K562 (cell line): ENCODE results near the gene ATMIN. TPM values are rescaled to one million over a fixed set of nuclear protein-coding genes. Genes with fewer than 3 reads are reported as not detected.

Experiments used
- ATAC-seq: fragments of 200-7000 bp; cut with Tn5 transposase; 3 replicates; pipeline ENCODE4 v1.9.1; 2020; ENCODE audit warnings: moderate library complexity
- BruUV-seq: library from RNA; stranded (reverse); fragments of 400-500 nt; replicated peaks from 2 replicates; lab custom pipeline; 2021; lab: Mats Ljungman, UMichigan
- CTCF ChIA-PET: fragments of 300-600 bp; formaldehyde crosslinking; extraction: SDS; loops from one replicate; lab custom pipeline; 2021; ENCODE audit warnings: low intra/inter-chr PET ratio; lab: Yijun Ruan, JAX
- POLR2A ChIA-PET: fragments of 300-600, 350-650 bp; sonication (Branson Sonifier 250); formaldehyde crosslinking; extraction: SDS; loops from one replicate; lab custom pipeline; 2021; ENCODE audit warnings: antibody characterized with exemption, inconsistent platforms; lab: Yijun Ruan, JAX
- DNase-seq, 4 experiments: peaks; one replicate each; pipeline versions ENCODE4 v3.0.0 to v3.0.0-alpha.2; 2011 to 2018; ENCODE audit warnings: low spot score in 3 of 4, mixed read lengths in 3 of 4; ENCODE audit errors: extremely low read depth in 1 of 4
- FAIRE-seq: peaks from 2 replicates; lab custom pipeline; 2011; peaks lifted over from hg19 to GRCh38; lab: Jason Lieb, UNC
- H2AFZ ChIP-seq: 2 replicates; pipeline ENCODE4 v1.6.0; 2011; ENCODE audit warnings: low read depth, low read length, control low read depth, inconsistent platforms
- H3K27ac ChIP-seq: fragments of 200-600 bp; 3 replicates; pipeline ENCODE4 v1.8.0; 2011; ENCODE audit warnings: low read depth, mild to moderate bottlenecking, control low read depth, inconsistent platforms, low read length, moderate library complexity, mixed read lengths; ENCODE audit errors: extremely low read depth
- H3K27me3 ChIP-seq, 2 experiments: fragments of 300-600 bp in 1 of 2; 2 replicates in 1 of 2; 3 replicates in 1 of 2; pipeline versions ENCODE4 v1.6.0 to v1.8.0; 2011; ENCODE audit warnings: inconsistent platforms in 2 of 2, low read length in 2 of 2, mild to moderate bottlenecking in 1 of 2, mixed read lengths in 1 of 2, moderate library complexity in 1 of 2; ENCODE audit not compliant: control insufficient read depth in 2 of 2, insufficient read depth in 2 of 2
- H3K36me3 ChIP-seq: fragments of 300-600 bp; 3 replicates; pipeline ENCODE4 v1.8.0; 2011; ENCODE audit warnings: mild to moderate bottlenecking, low read length, inconsistent platforms; ENCODE audit not compliant: control insufficient read depth, insufficient read depth
- H3K4me1 ChIP-seq, 2 experiments: fragments of 200-600 bp in 1 of 2; replicated peaks in 1 of 2; 2 replicates in 1 of 2; 3 replicates in 1 of 2; pipeline versions ENCODE4 v1.5.1 to v1.8.0; 2011; ENCODE audit warnings: inconsistent platforms in 2 of 2, low read length in 2 of 2, mild to moderate bottlenecking in 1 of 2, mixed read lengths in 1 of 2, moderate library complexity in 1 of 2; ENCODE audit not compliant: control insufficient read depth in 2 of 2, insufficient read depth in 2 of 2
- H3K4me2 ChIP-seq: 2 replicates; pipeline ENCODE4 v1.6.1; 2011; ENCODE audit warnings: low read length, control low read depth, inconsistent platforms, mixed read lengths; ENCODE audit not compliant: insufficient read depth
- H3K4me3 ChIP-seq: fragments of 200-600 bp; sonication (generic), shearing (Covaris generic); 2 replicates; pipeline ENCODE4 v1.5.1; 2016; ENCODE audit warnings: control low read depth, inconsistent platforms
- H3K79me2 ChIP-seq: fragments of 200-600 bp; 3 replicates; pipeline ENCODE4 v1.8.0; 2011; ENCODE audit warnings: low read length, inconsistent platforms; ENCODE audit not compliant: control insufficient read depth, insufficient read depth
- H3K9ac ChIP-seq, 2 experiments: 2 replicates each; pipeline versions ENCODE4 v1.6.0 to v1.6.1; 2011; ENCODE audit warnings: low read depth in 2 of 2, low read length in 2 of 2, control low read depth in 1 of 2, inconsistent platforms in 1 of 2, mild to moderate bottlenecking in 1 of 2, mixed read lengths in 1 of 2; ENCODE audit not compliant: insufficient read depth in 1 of 2
- H3K9me1 ChIP-seq: one replicate; pipeline ENCODE4 v1.6.0; 2011; ENCODE audit warnings: inconsistent platforms, mild to moderate bottlenecking, low read length, moderate library complexity; ENCODE audit not compliant: control insufficient read depth, insufficient read depth
- H3K9me3 ChIP-seq: replicated peaks from 2 replicates; pipeline ENCODE4 v1.5.1; 2011; ENCODE audit warnings: low read depth, low read length, inconsistent platforms; ENCODE audit not compliant: control insufficient read depth, insufficient read depth
- H4K20me1 ChIP-seq: replicated peaks from 2 replicates; pipeline ENCODE4 v1.6.1; 2011; ENCODE audit warnings: low read length, inconsistent platforms, mixed read lengths; ENCODE audit not compliant: control insufficient read depth, insufficient read depth
- BCLAF1 ChIP-seq, 2 experiments: fragments of 450-650 bp in 1 of 2; IDR thresholded peaks; 2 replicates each; pipeline ENCODE4 v1.6.1; 2011 to 2017; ENCODE audit warnings: low read depth in 2 of 2, antibody characterized with exemption in 1 of 2, borderline replicate concordance in 1 of 2, low read length in 1 of 2, mild to moderate bottlenecking in 1 of 2, mixed read lengths in 1 of 2; ENCODE audit not compliant: control insufficient read depth in 1 of 2
- BHLHE40 ChIP-seq: IDR thresholded peaks from 2 replicates; pipeline ENCODE4 v1.6.1; 2011; ENCODE audit warnings: low read length, improper control_type of control experiment
- FOXA1 ChIP-seq: fragments of 450-650 bp; IDR thresholded peaks from 2 replicates; pipeline ENCODE4 v1.6.1; 2016; ENCODE audit warnings: mild to moderate bottlenecking, borderline replicate concordance
- FOXK1 ChIP-seq: sonication (generic); formaldehyde crosslinking; IDR thresholded peaks from 2 replicates; pipeline ENCODE4 v1.8.0; 2022; ENCODE audit warnings: missing genetic modification reagents, mild to moderate bottlenecking, borderline replicate concordance
- HDAC1 ChIP-seq, 2 experiments: fragments of 450-650 bp; IDR thresholded peaks; 2 replicates each; pipeline ENCODE4 v1.6.1; 2016 to 2017; ENCODE audit warnings: inconsistent platforms in 1 of 2, mild to moderate bottlenecking in 1 of 2, moderate library complexity in 1 of 2
- HSF4 ChIP-seq: fragments of 250-450 bp; sonication (Bioruptor Pico); IDR thresholded peaks from 2 replicates; pipeline ENCODE4 v2.1.2; 2022; ENCODE audit warnings: mild to moderate bottlenecking, moderate library complexity, borderline replicate concordance
- NR2C2 ChIP-seq, 2 experiments: fragments of 200-800 bp in 1 of 2; sonication (Bioruptor generic) in 1 of 2; sonication (generic) in 1 of 2; formaldehyde crosslinking in 1 of 2; IDR thresholded peaks; 2 replicates each; pipeline versions ENCODE4 v1.6.1 to v1.8.0; 2016 to 2022; ENCODE audit warnings: mild to moderate bottlenecking in 1 of 2, missing compliant biosample characterization in 1 of 2, missing genetic modification characterization in 1 of 2, missing genetic modification reagents in 1 of 2
- PTRF ChIP-seq: fragments of 450-650 bp; IDR thresholded peaks from 2 replicates; pipeline ENCODE4 v1.6.1; 2016; ENCODE audit warnings: mild to moderate bottlenecking, missing genetic modification characterization, missing compliant biosample characterization
- PYGO2 ChIP-seq: fragments of 450-650 bp; IDR thresholded peaks from 2 replicates; pipeline ENCODE4 v1.6.1; 2016; ENCODE audit warnings: mild to moderate bottlenecking, missing genetic modification characterization, moderate library complexity, missing compliant biosample characterization
- SMAD3 ChIP-seq: fragments of 450-650 bp; formaldehyde crosslinking; conservative IDR thresholded peaks from 2 replicates; pipeline ENCODE4 v1.4.0; 2020; ENCODE audit warnings: mild to moderate bottlenecking
- TAF7 ChIP-seq: fragments of 450-650 bp; IDR thresholded peaks from 2 replicates; pipeline ENCODE4 v1.6.1; 2016; ENCODE audit warnings: missing genetic modification characterization, missing compliant biosample characterization
- XRCC3 ChIP-seq: fragments of 450-650 bp; IDR thresholded peaks from 2 replicates; pipeline ENCODE4 v1.6.1; 2017; ENCODE audit warnings: mild to moderate bottlenecking, moderate library complexity
- ZBTB43 ChIP-seq: sonication (generic); formaldehyde crosslinking; IDR thresholded peaks from 2 replicates; pipeline ENCODE4 v1.8.0; 2023; ENCODE audit warnings: mild to moderate bottlenecking, missing genetic modification reagents
- ZNF280B ChIP-seq: fragments of 250-450 bp; sonication (Bioruptor Pico); IDR thresholded peaks from 2 replicates; pipeline ENCODE4 v1.5.1; 2021; ENCODE audit warnings: mild to moderate bottlenecking
- ZNF57 ChIP-seq: fragments of 450-650 bp; formaldehyde crosslinking; IDR thresholded peaks from 2 replicates; pipeline ENCODE4 v1.4.0; 2020; ENCODE audit warnings: mild to moderate bottlenecking, moderate library complexity
- ZNF699 ChIP-seq: fragments of 250-450 bp; sonication (Bioruptor Pico); IDR thresholded peaks from 2 replicates; pipeline ENCODE4 v1.8.0; 2021; ENCODE audit warnings: mild to moderate bottlenecking, moderate library complexity; ENCODE audit not compliant: insufficient replicate concordance
- WGBS: fragments of 100-300 bp; shearing (Covaris generic); methylation state at CpG from one replicate; pipeline ENCODE4 v1.1.6; 2016; ENCODE audit warnings: low coverage, mixed read lengths; ENCODE audit not compliant: insufficient coverage; ENCODE audit errors: missing lambda C conversion rate; 5-methylcytosine and 5-hydroxymethylcytosine counted together
- in situ Hi-C: fragments of 300-500 bp; cut with MboI; formaldehyde crosslinking; loops from 4 replicates; pipeline ENCODE4 v1.15.0; 2018; ENCODE audit warnings: inconsistent platforms, mixed read lengths
- intact Hi-C: fragments of 100-400 bp; cut with micrococcal nuclease; formaldehyde crosslinking; loops from 2 replicates; pipeline ENCODE4 v1.14.2; 2022
- polyA plus RNA-seq, 8 experiments: library from polyadenylated mRNA; depleted of rRNA in 4 of 8; stranded (reverse) in 5 of 8; unstranded in 3 of 8; fragments of >200 nt; fragmentation: Nextera tagmentation in 2 of 8; fragmentation: Illumina TruSeq in 1 of 8; extraction: Ambion mirVana in 2 of 8; extraction: Trizol in 1 of 8; gene quantifications; 2 replicates each; pipeline versions ENCODE4 v1.2.1 to v1.2.3, GENCODE V29; 2011 to 2014; ENCODE audit warnings: inconsistent platforms in 1 of 8, missing spikeins in 1 of 8
- total RNA-seq, 7 experiments: library from RNA; depleted of rRNA in 6 of 7; stranded (reverse); fragments of >200 nt in 6 of 7; fragmentation: Illumina TruSeq in 2 of 7; extraction: Trizol in 2 of 7; gene quantifications; 2 replicates each; pipeline versions ENCODE4 v1.2.1 to v1.2.3, GENCODE V29; 2011 to 2021; ENCODE audit warnings: low replicate concordance in 1 of 7

ATMIN gene
- total and polyA plus RNA-seq, 9 of the 15 experiments (the other 6 are each of a cell fraction or from before 2014, with no cell fraction given): 6.7 to 40.9 (median 23.4) TPM

GRCh38 chr16:81073560-81074330 is 38.1 kb downstream of the ATMIN start:
- ChIA-PET POLR2A (no interaction called here), CTCF (no interaction called here)
- H3K79me2 ChIP-seq: no peaks in the 10 kb centered on the region
- H3K36me3 ChIP-seq: no peaks in the 10 kb centered on the region
- no peaks in the 10 kb centered on the region for H3K27me3 ChIP-seq
- FAIRE-seq (no peak), DNase-seq (no peak), ATAC-seq (no peak)
- no peaks in the 10 kb centered on the region for H3K9me1 ChIP-seq
- no peaks in the 10 kb centered on the region for H4K20me1 ChIP-seq
- no peak overlapping the region for H3K4me3 ChIP-seq
- intact Hi-C loops (no loop called here), in situ Hi-C loops (no loop called here)
- TF ChIP-seq PTRF (tag) (no peak), ZNF699 (CRISPR knock-in tag) (no peak), FOXK1 (CRISPR knock-in tag) (no peak), ZBTB43 (CRISPR knock-in tag) (no peak), PYGO2 (tag) (no peak), ZNF57 (CRISPR knock-in tag) (no peak), HDAC1 (IDR thresholded peaks at IDR 0.05) (no peak), SMAD3 (no peak), XRCC3 (no peak), BCLAF1 (IDR thresholded peaks at IDR 0.05; ENCODE audit: borderline replicate concordance in 1 of 2, control insufficient read depth in 1 of 2, low read depth in 2 of 2, low read length in 1 of 2) (no peak), BHLHE40 (no peak), ZNF280B (CRISPR knock-in tag) (no peak), TAF7 (tag) (no peak), FOXA1 (no peak), NR2C2 (CRISPR knock-in tag; IDR thresholded peaks at IDR 0.05) (no peak), NR2C2 (tag; IDR thresholded peaks at IDR 0.05) (no peak), HSF4 (CRISPR knock-in tag) (no peak)
- no peaks in the 10 kb centered on the region for H3K9me3 ChIP-seq
- 54% methylated on average over 5 of the region's 5 CpGs for WGBS
- H3K9ac ChIP-seq: no peak overlapping the region
- no peak overlapping the region for H3K4me2 ChIP-seq
- no peak overlapping the region for H3K27ac ChIP-seq
- H2AFZ ChIP-seq: no peak overlapping the region
- no TSS peak for BruUV-seq
- peaks cover 10 to 16% of the 10 kb centered on the region in 2 experiments; a peak in 4 of 5 replicates for H3K4me1 ChIP-seq
